ENCODE results near the gene TCN2.
A peak's percentile ranks its signal among the peaks of the same experiment; 100 is the strongest.

The TCN2 gene

DNA sequence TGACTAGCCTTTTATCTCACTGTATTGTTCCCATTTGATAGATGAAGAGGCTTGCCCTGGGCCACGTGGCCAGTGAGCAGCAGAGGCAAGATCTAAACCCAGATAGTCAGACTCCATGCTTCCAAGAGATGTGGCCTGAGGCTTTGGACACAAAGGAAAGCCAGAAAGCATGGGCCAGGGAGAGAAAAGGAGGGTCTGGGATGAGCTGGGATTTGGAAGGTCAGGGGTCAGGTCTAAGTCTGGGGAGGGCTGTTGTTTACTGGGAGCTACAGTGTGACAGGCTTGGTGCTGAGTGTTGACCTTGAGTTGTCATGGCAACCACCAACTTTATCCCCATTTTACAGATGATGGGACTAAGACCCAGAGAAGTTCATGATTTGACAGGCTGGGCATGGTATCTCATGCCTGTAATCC, 30.7 kb downstream of the TCN2 start:
- peak overlapping the region; percentile 80; the same call in 1 of the 2 replicates for H3K4me3 ChIP-seq (ENCODE audit: low read length)

GRCh38 chr22:30640361-30640760, 33.4 kb downstream of the TCN2 start:
- TF ChIP-seq, protein P1, sequence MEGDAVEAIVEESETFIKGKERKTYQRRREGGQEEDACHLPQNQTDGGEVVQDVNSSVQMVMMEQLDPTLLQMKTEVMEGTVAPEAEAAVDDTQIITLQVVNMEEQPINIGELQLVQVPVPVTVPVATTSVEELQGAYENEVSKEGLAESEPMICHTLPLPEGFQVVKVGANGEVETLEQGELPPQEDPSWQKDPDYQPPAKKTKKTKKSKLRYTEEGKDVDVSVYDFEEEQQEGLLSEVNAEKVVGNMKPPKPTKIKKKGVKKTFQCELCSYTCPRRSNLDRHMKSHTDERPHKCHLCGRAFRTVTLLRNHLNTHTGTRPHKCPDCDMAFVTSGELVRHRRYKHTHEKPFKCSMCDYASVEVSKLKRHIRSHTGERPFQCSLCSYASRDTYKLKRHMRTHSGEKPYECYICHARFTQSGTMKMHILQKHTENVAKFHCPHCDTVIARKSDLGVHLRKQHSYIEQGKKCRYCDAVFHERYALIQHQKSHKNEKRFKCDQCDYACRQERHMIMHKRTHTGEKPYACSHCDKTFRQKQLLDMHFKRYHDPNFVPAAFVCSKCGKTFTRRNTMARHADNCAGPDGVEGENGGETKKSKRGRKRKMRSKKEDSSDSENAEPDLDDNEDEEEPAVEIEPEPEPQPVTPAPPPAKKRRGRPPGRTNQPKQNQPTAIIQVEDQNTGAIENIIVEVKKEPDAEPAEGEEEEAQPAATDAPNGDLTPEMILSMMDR (conservative IDR thresholded peaks at IDR 0.05; ENCODE audit: low read length), result no peak
- DNase-seq (ENCODE audit: low read depth), result no peak
- H3K4me3 ChIP-seq (ENCODE audit: low read length), result no peak overlapping the region

More for the DNA sequence above, 30.7 kb downstream of the TCN2 start:
- TF ChIP-seq, protein P1 (conservative IDR thresholded peaks at IDR 0.05; ENCODE audit: low read length), result no peak
- no peak for DNase-seq (ENCODE audit: low read depth)

GRCh38 chr22:30640839-30641430, 34.0 kb downstream of the TCN2 start:
- H3K4me3 ChIP-seq (ENCODE audit: low read length), result no peak overlapping the region
- TF ChIP-seq, protein P1 (conservative IDR thresholded peaks at IDR 0.05; ENCODE audit: low read length), result no peak
- no peak for DNase-seq (ENCODE audit: low read depth)

DNA sequence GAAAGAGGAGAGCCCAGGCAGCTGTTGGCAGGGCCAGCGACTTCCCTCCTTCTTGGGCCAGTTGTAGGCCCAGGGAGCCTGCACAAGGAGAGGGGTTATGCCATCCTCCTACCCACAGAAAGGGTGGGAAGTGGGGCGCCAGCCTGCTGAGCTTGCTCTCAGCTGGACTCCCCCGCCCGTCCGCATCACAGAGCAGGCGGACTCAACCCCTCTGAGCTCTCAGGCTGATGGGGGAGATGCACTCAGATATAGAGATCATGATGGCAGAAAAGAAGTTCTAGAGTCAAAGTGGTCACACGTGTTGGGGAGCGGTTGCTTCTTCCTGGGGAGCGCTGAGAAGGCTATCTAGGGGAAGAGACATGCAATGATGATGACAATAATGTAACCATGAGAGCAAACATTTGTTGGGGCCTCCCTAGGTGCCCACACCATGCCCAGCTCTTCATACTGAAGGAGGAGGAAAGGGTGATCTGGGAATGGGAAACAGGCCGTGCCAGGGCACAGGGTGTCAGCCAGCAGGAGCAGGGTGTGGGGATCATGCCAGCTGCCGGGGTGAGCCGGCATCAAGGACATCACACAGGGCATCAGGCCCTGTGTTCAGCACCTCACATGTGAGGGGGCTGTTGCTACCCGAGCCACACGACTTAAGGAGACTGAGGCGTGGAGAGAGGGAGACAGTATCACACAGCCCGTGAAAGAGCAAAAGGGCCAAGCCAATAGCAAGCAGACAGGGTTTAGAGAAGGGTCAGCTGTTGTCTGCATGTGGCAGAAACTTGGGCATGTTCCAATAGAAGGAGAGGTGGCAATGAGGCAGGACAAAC, 36.3 kb downstream of the TCN2 start:
- no peak for DNase-seq (ENCODE audit: low read depth)
- TF ChIP-seq, protein P1 (conservative IDR thresholded peaks at IDR 0.05; ENCODE audit: low read length), result no peak
- no peak overlapping the region for H3K4me3 ChIP-seq (ENCODE audit: low read length)

DNA sequence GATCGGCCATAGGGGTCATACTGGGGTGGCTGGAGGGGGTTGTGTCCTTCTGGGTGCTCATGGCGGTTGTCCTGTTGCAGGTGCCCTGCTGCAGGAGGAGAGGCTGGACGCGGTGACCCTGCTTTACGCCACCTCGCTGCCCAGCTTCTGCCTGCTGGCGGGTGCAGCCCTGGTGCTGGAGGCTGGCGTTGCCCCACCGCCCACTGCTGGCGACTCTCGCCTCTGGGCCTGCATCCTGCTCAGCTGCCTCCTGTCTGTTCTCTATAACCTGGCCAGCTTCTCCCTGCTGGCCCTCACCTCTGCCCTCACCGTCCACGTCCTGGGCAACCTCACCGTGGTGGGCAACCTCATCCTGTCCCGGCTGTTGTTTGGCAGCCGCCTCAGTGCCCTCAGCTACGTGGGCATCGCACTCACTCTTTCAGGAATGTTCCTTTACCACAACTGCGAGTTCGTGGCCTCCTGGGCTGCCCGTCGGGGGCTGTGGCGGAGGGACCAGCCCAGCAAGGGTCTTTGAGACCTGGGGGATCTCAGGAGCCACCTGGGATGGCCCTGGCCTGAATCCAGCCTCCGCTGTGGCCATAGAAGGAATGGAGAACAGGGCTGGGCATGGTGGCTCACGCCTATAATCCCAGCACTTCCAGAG, 39.7 kb downstream of the TCN2 start:
- no peak for DNase-seq (ENCODE audit: low read depth)
- TF ChIP-seq, protein P1 (conservative IDR thresholded peaks at IDR 0.05; ENCODE audit: low read length), result no peak
- H3K4me3 ChIP-seq (ENCODE audit: low read length), result no peak overlapping the region

GRCh38 chr22:30647536-30647935, 40.6 kb downstream of the TCN2 start:
- no peak for DNase-seq (ENCODE audit: low read depth)
- TF ChIP-seq, protein P1 (conservative IDR thresholded peaks at IDR 0.05; ENCODE audit: low read length), result no peak
- no peak overlapping the region for H3K4me3 ChIP-seq (ENCODE audit: low read length)
